IMR-90 (cell line): ENCODE results near the gene DOCK6.

Experiments
- CTCF ChIP-seq: conservative IDR thresholded peaks from 2 replicates; pipeline ENCODE4 v1.5.1; 2012; ENCODE audit warnings: mild to moderate bottlenecking, low read depth, low read length, improper control_type of control experiment
- MAFK ChIP-seq: IDR thresholded peaks from 2 replicates; pipeline ENCODE4 v1.6.1; 2012; ENCODE audit warnings: low read depth, low read length, improper control_type of control experiment
- POLR2A ChIP-seq: IDR thresholded peaks from 2 replicates; pipeline ENCODE4 v1.6.1; 2012; ENCODE audit warnings: mild to moderate bottlenecking, low read depth, low read length
- RAD21 ChIP-seq: IDR thresholded peaks from 2 replicates; pipeline ENCODE4 v1.6.1; 2012; ENCODE audit warnings: low read length, improper control_type of control experiment
- RCOR1 ChIP-seq: IDR thresholded peaks from 2 replicates; pipeline ENCODE4 v1.6.1; 2012; ENCODE audit warnings: mild to moderate bottlenecking, low read length, improper control_type of control experiment; ENCODE audit not compliant: insufficient replicate concordance
- RFX5 ChIP-seq: IDR thresholded peaks from 2 replicates; pipeline ENCODE4 v1.8.0; 2012; ENCODE audit warnings: low read depth, mild to moderate bottlenecking, low read length, moderate library complexity
- SMC3 ChIP-seq: fragments of 150-350 bp; IDR thresholded peaks from 2 replicates; pipeline ENCODE4 v1.6.1; 2016; ENCODE audit warnings: low read depth, mild to moderate bottlenecking, antibody characterized with exemption, low read length, moderate library complexity
- TF ChIP-seq, protein P1 (sequence below): fragments of 150-350 bp; IDR thresholded peaks from 2 replicates; pipeline ENCODE4 v1.6.1; 2017; ENCODE audit warnings: mild to moderate bottlenecking, antibody characterized with exemption, low read length, low read depth

- no peak for TF ChIP-seq CTCF
- no peak for TF ChIP-seq RFX5
- TF ChIP-seq, protein P1, sequence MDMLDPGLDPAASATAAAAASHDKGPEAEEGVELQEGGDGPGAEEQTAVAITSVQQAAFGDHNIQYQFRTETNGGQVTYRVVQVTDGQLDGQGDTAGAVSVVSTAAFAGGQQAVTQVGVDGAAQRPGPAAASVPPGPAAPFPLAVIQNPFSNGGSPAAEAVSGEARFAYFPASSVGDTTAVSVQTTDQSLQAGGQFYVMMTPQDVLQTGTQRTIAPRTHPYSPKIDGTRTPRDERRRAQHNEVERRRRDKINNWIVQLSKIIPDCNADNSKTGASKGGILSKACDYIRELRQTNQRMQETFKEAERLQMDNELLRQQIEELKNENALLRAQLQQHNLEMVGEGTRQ = no peak
- TF ChIP-seq SMC3 = no peak
- TF ChIP-seq RAD21 = no peak
- TF ChIP-seq MAFK = no peak
- TF ChIP-seq RCOR1 = peak; percentile 90
- TF ChIP-seq POLR2A = peak; percentile 59; the same call in 1 of the 2 replicates
Observed at GRCh38 chr19:11197291-11198174, 64.8 kb downstream of the DOCK6 start, which contains the start of gene KANK2.
